Hematopoietic multipotent progenitor cell (in vitro differentiated cells): ENCODE measurements around the gene CNTNAP5. TPM values are rescaled to one million over a fixed set of nuclear protein-coding genes. Genes with fewer than 3 reads are reported as not detected.

Experiments
- DNase-seq, 3 donors: peaks; one replicate each; pipeline ENCODE4 v3.0.0-alpha.2; 2011 to 2015; ENCODE audit warnings: low read depth in 2 of 3, low spot score in 2 of 3
- total RNA-seq: library from RNA; depleted of rRNA; stranded (reverse); fragments of >200 nt; gene quantifications from one replicate; pipeline ENCODE4 v1.2.3, GENCODE V29; 2012

CNTNAP5 gene
- total RNA-seq, 1 donor: 0.27 TPM

DNA sequence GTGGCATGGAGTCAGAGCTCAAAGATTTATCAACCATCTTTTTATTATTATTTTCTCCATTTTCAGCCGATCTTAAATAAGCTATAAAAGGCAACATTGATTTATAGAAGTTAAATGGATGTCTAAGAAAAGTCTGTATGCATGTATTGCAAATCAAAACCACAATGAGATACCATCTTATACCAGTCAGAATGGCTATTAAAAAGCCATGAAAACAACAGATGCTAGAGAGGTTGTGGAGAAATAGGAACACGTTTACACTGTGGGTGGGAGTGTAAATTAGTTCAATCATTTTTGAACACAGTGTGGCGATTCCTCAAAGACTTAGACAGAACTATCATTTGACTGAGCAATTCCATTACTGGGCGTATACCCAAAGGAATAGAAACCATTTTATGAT is 731.0 kb downstream of the CNTNAP5 start:
- no peak for DNase-seq

GRCh38 chr2:124762388-124762787 is 737.3 kb downstream of the CNTNAP5 start:
- DNase-seq: no peak

GRCh38 chr2:124763611-124764010 is 738.5 kb downstream of the CNTNAP5 start:
- DNase-seq: no peak

- no peak for DNase-seq
Measured at GRCh38 chr2:124774781-124775180, 749.7 kb downstream of the CNTNAP5 start.

GRCh38 chr2:124776332-124776731 is 751.2 kb downstream of the CNTNAP5 start:
- DNase-seq: no peak

GRCh38 chr2:124778076-124778475 is 753.0 kb downstream of the CNTNAP5 start:
- no peak for DNase-seq

DNA sequence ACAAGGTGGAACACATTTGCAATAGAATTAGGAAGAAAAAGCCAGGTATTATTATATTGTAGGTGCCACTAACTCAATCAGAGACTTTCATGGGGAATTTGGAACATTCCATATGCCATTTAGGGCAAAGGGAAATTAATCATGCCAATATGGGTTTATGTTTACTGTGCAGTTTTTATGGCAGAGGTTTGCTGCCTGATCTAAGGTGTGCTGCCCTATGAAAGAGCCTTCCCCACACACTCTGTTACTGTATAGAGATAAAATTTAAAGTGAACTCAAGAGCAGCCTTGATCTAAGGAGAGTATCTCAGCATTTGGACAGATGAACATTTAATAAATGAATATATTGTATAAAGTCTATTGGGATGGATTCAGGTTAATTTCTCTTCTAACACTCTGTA is 771.6 kb downstream of the CNTNAP5 start:
- no peak for DNase-seq

DNA sequence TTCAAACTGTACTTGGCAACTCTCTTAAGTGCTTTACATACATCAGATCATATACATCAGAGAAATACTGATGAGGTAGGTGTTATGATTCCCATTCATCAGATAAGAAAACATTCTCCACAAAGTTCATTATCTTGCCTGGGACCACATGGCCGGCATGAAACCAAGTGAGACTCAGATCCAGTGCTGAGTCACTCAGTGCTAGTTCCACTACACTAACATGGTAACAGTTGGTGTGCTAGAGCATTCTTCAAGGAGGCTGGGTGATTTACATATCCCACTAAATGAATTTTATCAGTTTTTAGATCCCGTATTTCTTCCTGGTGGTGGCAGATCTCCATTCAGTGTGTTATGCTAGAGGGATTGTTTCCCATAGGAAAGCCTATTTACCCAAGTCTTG is 772.0 kb downstream of the CNTNAP5 start:
- DNase-seq: no peak

GRCh38 chr2:124798551-124798950 is 773.5 kb downstream of the CNTNAP5 start:
- no peak for DNase-seq

DNA sequence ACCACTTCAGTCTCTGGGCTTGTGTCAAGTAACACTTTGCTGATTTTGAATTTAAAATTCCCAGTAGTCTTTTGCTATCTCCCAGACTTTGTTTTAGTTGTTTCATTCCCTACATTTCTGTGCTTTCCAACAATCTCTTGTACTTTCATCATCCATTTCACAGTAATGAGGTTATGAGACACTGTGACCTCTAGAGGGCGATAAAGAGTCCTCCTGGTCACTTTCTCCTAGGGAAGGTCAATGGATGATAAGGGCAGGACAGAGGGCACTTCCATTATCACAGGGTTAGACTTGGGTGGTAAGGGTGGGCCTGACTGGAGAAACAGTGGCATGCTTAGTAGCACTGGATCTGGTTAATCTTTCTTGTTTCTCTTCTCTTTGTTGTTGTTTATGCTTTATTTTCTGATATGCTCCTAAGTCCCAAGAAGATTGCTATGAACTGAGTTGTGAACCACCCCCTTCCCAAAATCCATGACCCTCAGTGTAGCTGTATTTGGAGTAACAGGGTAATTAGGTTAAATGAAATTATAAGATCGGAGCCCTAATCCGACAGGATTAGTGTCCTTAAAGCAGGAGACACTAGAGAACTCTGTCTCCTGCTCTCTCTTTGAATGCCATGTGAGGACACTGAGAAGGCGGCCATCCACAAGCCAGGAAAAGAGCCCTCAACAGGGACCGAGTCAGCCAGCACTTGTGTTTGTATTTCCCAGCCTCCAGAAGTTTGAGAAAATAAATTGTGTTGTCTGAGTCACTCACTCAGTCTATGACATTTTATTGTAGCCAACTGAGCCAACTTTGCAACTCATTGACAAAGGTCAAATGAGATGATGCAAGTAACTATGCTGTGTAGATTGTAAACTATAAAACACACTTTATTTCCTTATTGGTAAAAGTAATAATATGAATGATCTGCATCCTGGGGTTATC is 779.2 kb downstream of the CNTNAP5 start:
- DNase-seq: peak in 2 of 3 donors; percentile 9 to 38

DNA sequence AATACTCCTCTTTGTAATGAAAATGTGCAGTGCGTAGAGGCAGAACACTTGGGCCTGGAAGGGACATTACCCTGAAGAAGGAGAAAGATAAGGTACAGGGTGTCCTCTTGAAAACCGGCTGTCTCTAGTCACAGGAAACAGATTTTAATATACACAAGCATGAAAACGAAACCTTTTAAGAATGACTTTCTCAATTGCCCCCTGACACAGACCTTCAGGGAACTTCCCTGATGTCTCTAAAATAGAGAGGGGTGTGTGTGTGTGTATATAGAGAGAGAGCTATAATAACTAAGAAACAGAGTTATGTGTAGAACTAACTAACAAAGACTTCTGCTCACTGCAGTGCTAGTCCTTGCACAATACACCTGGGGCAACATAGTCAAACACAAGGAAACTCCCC is 780.0 kb downstream of the CNTNAP5 start:
- DNase-seq: no peak

DNA sequence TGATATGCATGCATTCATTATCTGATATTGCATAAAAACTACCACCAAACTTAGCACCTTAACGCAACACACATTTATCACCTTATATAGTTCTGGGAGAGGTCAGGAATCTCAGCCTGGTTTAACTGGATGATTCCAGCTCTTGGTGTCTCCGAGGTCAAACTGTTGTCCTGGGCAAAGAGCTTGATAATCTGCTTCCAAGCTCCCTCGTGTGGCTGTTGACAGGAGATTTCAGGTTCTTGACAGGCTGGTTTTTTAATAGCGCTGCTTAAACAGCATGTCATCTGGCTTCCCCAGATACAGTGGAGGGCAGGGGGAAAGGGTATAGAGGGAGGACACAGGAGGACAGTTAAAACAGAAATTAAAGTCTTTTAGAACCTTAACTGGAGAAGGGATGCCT is 785.0 kb downstream of the CNTNAP5 start:
- DNase-seq: peak in 1 of 3 donors; percentile 5

GRCh38 chr2:124814968-124815745 is 790.1 kb downstream of the CNTNAP5 start:
- DNase-seq: no peak

- no peak for DNase-seq
Measured at GRCh38 chr2:124816007-124816406, 790.9 kb downstream of the CNTNAP5 start.

DNA sequence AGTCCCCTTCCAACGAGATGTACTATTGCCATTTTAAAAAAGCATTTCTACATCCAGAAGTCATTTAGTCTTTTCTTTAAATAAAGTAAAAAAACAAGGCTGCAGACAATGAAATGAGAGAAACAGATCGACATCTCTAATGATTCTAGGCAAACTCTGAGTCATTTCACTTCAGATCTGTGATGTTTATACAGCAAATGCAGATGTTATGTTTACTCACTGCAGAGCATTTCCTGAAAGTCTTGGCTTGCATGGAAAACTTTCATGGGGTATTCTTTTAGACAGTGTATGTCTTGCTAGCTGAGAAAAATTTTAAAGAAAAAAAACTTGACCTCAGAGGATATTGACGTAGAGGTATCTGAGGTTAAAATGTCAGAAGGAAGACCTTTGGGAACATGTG is 797.4 kb downstream of the CNTNAP5 start:
- DNase-seq: no peak

DNA sequence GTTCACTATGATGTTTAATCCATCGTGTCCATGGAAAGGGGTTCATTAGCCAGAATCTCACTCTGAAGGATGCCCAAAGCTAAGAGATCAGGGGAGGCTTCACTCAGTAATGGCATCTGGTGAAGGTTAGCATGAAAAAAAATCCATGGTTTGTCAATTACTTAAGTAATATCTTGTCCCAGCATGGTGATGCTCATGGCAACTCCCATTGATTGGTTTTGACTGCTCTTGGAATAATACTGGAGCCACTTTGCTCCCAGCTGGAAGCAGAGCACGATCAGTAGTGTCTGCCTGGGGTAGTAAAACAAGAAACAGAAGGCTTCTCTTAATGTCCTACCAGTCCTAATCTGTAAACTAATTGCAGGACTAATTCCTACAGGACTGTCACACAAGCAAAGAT is 799.4 kb downstream of the CNTNAP5 start:
- DNase-seq: no peak

DNA sequence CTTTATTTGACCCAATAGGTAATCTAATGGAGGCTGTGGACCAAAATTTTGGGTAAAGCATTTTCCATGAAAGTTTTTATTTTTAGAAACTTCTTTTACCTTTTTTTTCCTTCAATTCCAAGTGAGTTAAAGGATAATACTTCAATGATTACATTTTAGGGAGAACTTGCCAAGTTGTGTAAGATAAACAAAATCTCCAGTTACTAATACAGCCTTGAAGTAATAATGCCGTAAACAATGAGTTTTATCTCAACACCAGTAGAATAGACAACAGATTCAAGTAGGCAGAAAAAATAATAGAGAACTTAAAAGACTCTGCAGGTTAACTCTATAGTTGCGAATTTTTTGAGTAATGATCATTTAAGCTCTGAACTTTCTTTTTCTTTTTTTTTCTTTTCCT is 807.4 kb downstream of the CNTNAP5 start:
- no peak for DNase-seq

DNA sequence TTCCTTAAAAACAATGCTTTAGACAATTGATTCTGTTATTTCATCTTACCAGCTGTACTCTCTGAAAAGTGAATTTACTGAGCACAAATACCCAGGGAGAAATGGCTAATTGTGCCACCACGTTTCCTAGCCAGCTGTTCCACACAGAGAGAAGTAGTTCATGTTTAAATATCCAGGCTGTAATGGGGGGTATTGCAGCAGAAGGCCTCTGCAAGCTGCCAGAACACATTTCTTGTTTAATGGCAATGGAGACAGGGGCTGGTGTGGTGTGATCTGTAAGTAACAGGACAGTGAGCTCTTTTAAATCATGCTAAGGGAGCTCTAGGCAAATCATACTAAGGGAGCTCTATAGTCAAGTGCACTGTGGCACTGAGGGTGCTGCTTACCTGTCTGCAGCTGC is 809.2 kb downstream of the CNTNAP5 start:
- no peak for DNase-seq

GRCh38 chr2:124835331-124835730 is 810.2 kb downstream of the CNTNAP5 start:
- no peak for DNase-seq

GRCh38 chr2:124836416-124836815 is 811.3 kb downstream of the CNTNAP5 start:
- no peak for DNase-seq

- no peak for DNase-seq
Measured at GRCh38 chr2:124837496-124837895, 812.4 kb downstream of the CNTNAP5 start.

DNA sequence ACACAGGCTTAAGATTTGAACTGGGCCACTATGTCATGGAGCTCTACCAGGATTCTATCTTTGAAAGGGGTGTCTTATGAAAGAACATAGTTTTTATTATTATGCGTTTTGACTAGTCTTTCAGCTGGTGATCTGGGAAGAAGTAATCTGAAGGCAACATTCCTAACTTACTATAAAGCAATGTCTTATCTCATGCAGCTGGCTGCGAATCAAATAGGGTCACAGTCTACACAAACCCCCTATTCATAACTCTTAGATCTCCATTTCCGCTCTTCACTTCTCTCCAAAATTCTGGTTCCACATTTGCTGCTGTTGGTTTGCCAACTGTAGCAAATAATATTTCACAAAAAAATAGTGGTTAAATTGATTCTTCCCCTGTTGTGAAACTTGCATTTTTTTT is 813.3 kb downstream of the CNTNAP5 start:
- DNase-seq: no peak
